GM21786 (cell line): ENCODE data around the gene HACL1.
A peak's percentile ranks its signal among the peaks of the same experiment; 100 is the strongest.
"Not testable (repeated sequence)": the region's sequence is repeated elsewhere in the genome, so short reads cannot be mapped to it uniquely, and the experiment has no call there.

Experiments used
- ATAC-seq: cut with Tn5 transposase; IDR thresholded peaks from one replicate; pipeline ENCODE4 v1.9.1; 2021; ENCODE audit not compliant: unreplicated experiment

HACL1 gene

GRCh38 chr3:15630646-15631350 is 29.4 kb upstream of the HACL1 start:
- ATAC-seq = peak; percentile 29

- ATAC-seq = peak; percentile 97
Measured at GRCh38 chr3:15629860-15630597, 28.7 kb upstream of the HACL1 start.

GRCh38 chr3:15628967-15629366 is 27.6 kb upstream of the HACL1 start:
- no peak for ATAC-seq

- no peak for ATAC-seq
Measured at GRCh38 chr3:15623535-15624440, 22.4 kb upstream of the HACL1 start.

- not testable (repeated sequence) for ATAC-seq
Measured at GRCh38 chr3:15619659-15620464, 18.5 kb upstream of the HACL1 start.

- no peak for ATAC-seq
Measured at GRCh38 chr3:15616053-15616452, 14.7 kb upstream of the HACL1 start.

GRCh38 chr3:15614958-15615357 is 13.6 kb upstream of the HACL1 start:
- ATAC-seq = no peak

GRCh38 chr3:15612001-15612400 is 10.6 kb upstream of the HACL1 start:
- ATAC-seq = no peak

- no peak for ATAC-seq
Measured at GRCh38 chr3:15611018-15611417, 9.6 kb upstream of the HACL1 start.

- no peak for ATAC-seq
Measured at GRCh38 chr3:15610082-15610759, 8.9 kb upstream of the HACL1 start.

GRCh38 chr3:15606434-15606891 is 5.1 kb upstream of the HACL1 start:
- ATAC-seq = no peak

GRCh38 chr3:15604584-15604983 is 3.2 kb upstream of the HACL1 start:
- not testable (repeated sequence) for ATAC-seq

GRCh38 chr3:15602816-15603215 is 1.4 kb upstream of the HACL1 start:
- ATAC-seq = not testable (repeated sequence)

- ATAC-seq = peak; percentile 3
Measured at GRCh38 chr3:15602146-15602536, 772 bp upstream of the HACL1 start.

GRCh38 chr3:15601046-15601398 is 347 bp downstream of the HACL1 start:
- peak; percentile 9 for ATAC-seq

- no peak for ATAC-seq
Measured at GRCh38 chr3:15595955-15596354, 5.4 kb downstream of the HACL1 start.

- ATAC-seq = no peak
Measured at GRCh38 chr3:15592968-15593367, 8.4 kb downstream of the HACL1 start.

GRCh38 chr3:15591928-15592327 is 9.4 kb downstream of the HACL1 start:
- ATAC-seq = no peak

GRCh38 chr3:15591242-15591641 is 10.1 kb downstream of the HACL1 start:
- no peak for ATAC-seq
